ENCODE results near the gene DENND4A. TPM values are rescaled to one million over a fixed set of nuclear protein-coding genes. Genes with fewer than 3 reads are reported as not detected.

DENND4A gene
- total and polyA plus RNA-seq, 2 experiments from 2014 or later = 5.6 to 10.9 TPM

DNA sequence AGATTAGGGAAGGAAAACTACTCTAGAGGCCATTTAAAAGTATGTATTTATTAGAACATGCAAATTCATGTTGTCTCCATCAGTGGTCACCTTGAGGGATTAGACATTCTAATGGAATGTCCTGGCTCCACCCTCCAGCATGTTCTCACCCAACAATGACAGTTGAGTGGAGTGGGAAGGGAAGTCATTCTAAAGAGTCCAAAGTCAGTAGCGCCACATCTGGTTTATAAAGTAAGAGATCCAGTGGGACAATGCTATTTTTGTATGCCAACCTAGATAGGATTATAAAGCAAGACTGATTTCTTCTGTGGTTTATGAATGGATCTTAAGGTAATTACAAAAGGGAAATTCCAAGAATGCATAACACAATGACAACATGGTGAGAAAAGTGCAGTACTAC, 137.1 kb downstream of the DENND4A start:
- H3K27ac ChIP-seq = peak overlapping the region; percentile 15
- H3K9me2 ChIP-seq (ENCODE audit: insufficient read depth) = no peaks in the 10 kb centered on the region
- no peaks in the 10 kb centered on the region for H3K36me3 ChIP-seq (ENCODE audit: low read depth)
- 88 to 100% methylated on average over 1 of the region's 1 CpG for WGBS, 2 experiments (ENCODE audit: low coverage in 1 of 2, low lambda C conversion rate in 2 of 2, missing lambda C conversion rate in 2 of 2)
- H3K79me2 ChIP-seq (ENCODE audit: insufficient read depth) = no peaks in the 10 kb centered on the region
- peaks cover 33% of the 10 kb centered on the region for H3F3A ChIP-seq (ENCODE audit: insufficient read depth)
- no peaks in the 10 kb centered on the region for H3K9me3 ChIP-seq (ENCODE audit: low read depth)
- TF ChIP-seq EZH2 (IDR thresholded peaks at IDR 0.05; ENCODE audit: insufficient read depth, poor library complexity, severe bottlenecking) (no peak), EZH2phosphoT487 (IDR thresholded peaks at IDR 0.05; ENCODE audit: insufficient read depth, low read depth) (no peak)
- H3K27me3 ChIP-seq (replicated peaks; ENCODE audit: insufficient read depth) = no peaks in the 10 kb centered on the region
- in situ Hi-C loops (cut with MboI) = no loop called here
- H3K9ac ChIP-seq = no peak overlapping the region
- H3K4me3 ChIP-seq = no peak overlapping the region
- H3K4me1 ChIP-seq (ENCODE audit: insufficient read depth) = peaks cover 30% of the 10 kb centered on the region
- DNase-seq = peak; percentile 53
- H2AFZ ChIP-seq = no peak overlapping the region
- H3K4me2 ChIP-seq (ENCODE audit: unreplicated experiment) = peak overlapping the region; percentile 40
- no peaks in the 10 kb centered on the region for H4K20me1 ChIP-seq (ENCODE audit: insufficient read depth)

DNA sequence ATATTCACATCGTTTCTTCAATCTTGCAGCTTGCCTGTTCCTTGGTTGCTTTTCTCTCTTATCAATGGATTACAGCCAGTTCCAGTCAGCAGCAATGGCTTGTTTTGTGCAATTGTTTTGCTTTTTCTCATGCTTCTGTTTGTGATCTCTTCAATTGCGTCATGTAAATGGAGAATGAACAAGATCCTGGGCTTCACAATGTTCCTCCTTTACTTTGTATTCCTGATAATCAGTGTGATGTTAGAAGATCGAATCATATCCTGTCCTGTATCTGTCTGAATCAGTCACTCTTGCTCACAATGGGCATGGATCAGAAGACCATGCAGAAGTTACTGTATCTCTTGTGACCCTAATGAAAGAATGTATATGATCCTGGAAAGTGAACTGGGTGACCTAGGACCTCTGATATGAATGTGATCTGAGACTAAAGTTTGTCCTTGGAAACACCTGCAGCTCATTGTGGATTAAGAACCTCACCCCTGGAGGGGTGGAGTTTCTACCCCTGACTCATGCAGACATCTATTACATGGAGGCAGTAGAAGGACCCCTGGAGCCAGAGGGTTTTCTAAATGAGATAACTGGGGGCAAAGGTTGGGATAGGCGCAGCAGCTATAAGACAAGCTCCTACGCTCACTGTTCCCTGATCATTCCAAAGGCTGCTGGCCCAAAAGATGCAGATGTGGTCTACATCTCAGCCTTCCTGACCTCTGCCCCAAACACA, 138.1 kb downstream of the DENND4A start:
- Histone ChIP-seq H3K27ac (peak overlapping the region; percentile 49), H3K27me3 (replicated peaks; ENCODE audit: insufficient read depth) (no peaks in the 10 kb centered on the region), H3K36me3 (ENCODE audit: low read depth) (no peaks in the 10 kb centered on the region), H3K9me3 (ENCODE audit: low read depth) (no peaks in the 10 kb centered on the region), H3K9ac (no peak overlapping the region), H3K79me2 (ENCODE audit: insufficient read depth) (no peaks in the 10 kb centered on the region), H3K4me1 (ENCODE audit: insufficient read depth) (peaks cover 30% of the 10 kb centered on the region), H3F3A (ENCODE audit: insufficient read depth) (peaks cover 28% of the 10 kb centered on the region), H3K9me2 (ENCODE audit: insufficient read depth) (no peaks in the 10 kb centered on the region), H4K20me1 (ENCODE audit: insufficient read depth) (no peaks in the 10 kb centered on the region), H3K4me2 (ENCODE audit: unreplicated experiment) (peak overlapping the region; percentile 63), H3K4me3 (no peak overlapping the region), H2AFZ (no peak overlapping the region)
- TF ChIP-seq EZH2phosphoT487 (IDR thresholded peaks at IDR 0.05; ENCODE audit: insufficient read depth, low read depth) = no peak
- no peak for TF ChIP-seq EZH2 (IDR thresholded peaks at IDR 0.05; ENCODE audit: insufficient read depth, poor library complexity, severe bottlenecking)
- in situ Hi-C loops (cut with MboI) = no loop called here
- DNase-seq = peak; percentile 28
- WGBS, 2 experiments (ENCODE audit: low coverage in 1 of 2, low lambda C conversion rate in 2 of 2, missing lambda C conversion rate in 2 of 2) = 61 to 66% methylated on average over 5 of the region's 5 CpGs

DNA sequence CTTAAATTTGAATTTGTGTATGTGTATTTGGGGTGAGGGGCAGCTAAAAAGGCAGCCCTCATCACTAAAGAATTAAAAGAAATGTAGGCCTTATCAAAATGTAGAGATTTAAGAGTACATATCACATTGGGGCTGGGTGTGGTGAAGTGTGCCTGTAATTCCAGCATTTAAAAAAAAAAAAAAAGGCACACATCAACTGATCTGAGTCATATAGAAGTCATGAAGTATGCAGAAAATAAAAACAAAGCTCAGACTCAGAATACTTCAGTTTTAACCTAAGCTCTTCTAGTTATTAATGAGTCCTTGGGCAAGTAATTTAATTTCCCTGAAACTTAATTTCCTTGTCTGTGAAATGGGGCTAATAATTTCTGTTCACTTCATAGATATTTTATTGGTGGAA, 138.8 kb downstream of the DENND4A start:
- in situ Hi-C loops (cut with MboI) = no loop called here
- no peaks in the 10 kb centered on the region for H3K36me3 ChIP-seq (ENCODE audit: low read depth)
- DNase-seq = peak; percentile 74
- H3K4me1 ChIP-seq (ENCODE audit: insufficient read depth) = peaks cover 30% of the 10 kb centered on the region
- H3K4me3 ChIP-seq = no peak overlapping the region
- no peaks in the 10 kb centered on the region for H3K79me2 ChIP-seq (ENCODE audit: insufficient read depth)
- peak overlapping the region; percentile 63 for H3K4me2 ChIP-seq (ENCODE audit: unreplicated experiment)
- peaks cover 28% of the 10 kb centered on the region for H3F3A ChIP-seq (ENCODE audit: insufficient read depth)
- H3K9ac ChIP-seq = no peak overlapping the region
- H3K9me2 ChIP-seq (ENCODE audit: insufficient read depth) = no peaks in the 10 kb centered on the region
- H3K9me3 ChIP-seq (ENCODE audit: low read depth) = no peaks in the 10 kb centered on the region
- no peaks in the 10 kb centered on the region for H3K27me3 ChIP-seq (replicated peaks; ENCODE audit: insufficient read depth)
- H3K27ac ChIP-seq = peak overlapping the region; percentile 49
- TF ChIP-seq EZH2phosphoT487 (IDR thresholded peaks at IDR 0.05; ENCODE audit: insufficient read depth, low read depth) (no peak), EZH2 (IDR thresholded peaks at IDR 0.05; ENCODE audit: insufficient read depth, poor library complexity, severe bottlenecking) (no peak)
- no peaks in the 10 kb centered on the region for H4K20me1 ChIP-seq (ENCODE audit: insufficient read depth)
- H2AFZ ChIP-seq = no peak overlapping the region

DNA sequence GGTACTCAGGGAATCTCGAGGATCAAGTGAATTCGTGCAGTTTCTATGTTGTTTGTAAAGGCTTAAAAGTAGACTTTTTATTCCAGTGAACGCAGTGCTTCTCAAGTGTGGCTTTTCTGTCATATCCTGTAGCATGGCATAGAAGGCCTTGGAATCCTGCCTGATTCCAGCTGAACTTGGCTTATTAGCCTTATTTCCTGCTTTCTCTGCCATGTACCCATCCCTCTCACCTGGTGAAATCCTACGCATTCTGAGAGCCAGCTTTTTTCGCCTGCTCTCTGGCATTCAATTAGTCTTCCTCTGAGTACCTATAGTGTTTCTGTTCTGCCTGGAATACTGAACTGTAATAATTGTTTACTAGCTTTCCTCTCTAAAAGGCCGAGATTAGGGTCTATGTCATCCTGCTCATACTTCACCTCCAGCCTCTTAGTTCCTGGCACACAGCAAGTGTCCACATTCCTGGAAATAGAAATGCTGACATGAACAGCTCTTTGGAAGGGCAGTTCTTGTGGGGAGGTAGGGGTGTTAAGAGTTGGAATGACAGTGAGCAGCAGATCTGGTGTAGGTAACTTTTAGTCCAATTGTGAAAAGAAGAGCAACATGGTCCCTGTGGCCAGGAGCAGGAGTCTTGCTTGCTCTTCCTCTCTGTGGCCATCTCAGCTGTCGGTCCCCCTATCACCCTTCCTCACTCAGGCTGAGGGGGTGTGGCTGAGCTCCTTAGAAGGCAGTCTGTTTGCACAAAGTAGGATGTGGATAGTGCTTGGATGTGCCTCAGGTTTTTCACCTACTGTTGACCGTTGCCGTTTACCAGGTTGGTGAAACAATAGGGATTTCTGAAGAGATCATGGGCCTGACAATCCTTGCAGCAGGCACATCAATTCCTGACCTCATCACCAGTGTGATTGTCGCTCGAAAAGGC, 140.0 kb downstream of the DENND4A start:
- H3F3A ChIP-seq (ENCODE audit: insufficient read depth) = peaks cover 28% of the 10 kb centered on the region
- H3K9ac ChIP-seq = no peak overlapping the region
- WGBS, 2 experiments (ENCODE audit: low coverage in 1 of 2, low lambda C conversion rate in 2 of 2, missing lambda C conversion rate in 2 of 2) = 88% methylated on average over 11 of the region's 11 CpGs
- H3K4me3 ChIP-seq = no peak overlapping the region
- no peak overlapping the region for H3K4me2 ChIP-seq (ENCODE audit: unreplicated experiment)
- no peak overlapping the region for H2AFZ ChIP-seq
- no peaks in the 10 kb centered on the region for H4K20me1 ChIP-seq (ENCODE audit: insufficient read depth)
- H3K4me1 ChIP-seq (ENCODE audit: insufficient read depth) = peaks cover 30% of the 10 kb centered on the region
- no peaks in the 10 kb centered on the region for H3K36me3 ChIP-seq (ENCODE audit: low read depth)
- TF ChIP-seq EZH2phosphoT487 (IDR thresholded peaks at IDR 0.05; ENCODE audit: insufficient read depth, low read depth) = no peak
- TF ChIP-seq EZH2 (IDR thresholded peaks at IDR 0.05; ENCODE audit: insufficient read depth, poor library complexity, severe bottlenecking) = no peak
- in situ Hi-C loops (cut with MboI) = no loop called here
- H3K27ac ChIP-seq = no peak overlapping the region
- H3K9me3 ChIP-seq (ENCODE audit: low read depth) = no peaks in the 10 kb centered on the region
- H3K9me2 ChIP-seq (ENCODE audit: insufficient read depth) = no peaks in the 10 kb centered on the region
- H3K27me3 ChIP-seq (replicated peaks; ENCODE audit: insufficient read depth) = no peaks in the 10 kb centered on the region
- DNase-seq = no peak
- no peaks in the 10 kb centered on the region for H3K79me2 ChIP-seq (ENCODE audit: insufficient read depth)

All from GM23248 (cell line).